Endothelial cell of umbilical vein (primary cell): ENCODE results near the gene IER3IP1.
"Not testable (repeated sequence)": the region's sequence is repeated elsewhere in the genome, so short reads cannot be mapped to it uniquely, and the experiment has no call there.

ENCODE experiments used
- MYC ChIP-seq: IDR thresholded peaks from one replicate; pipeline ENCODE4 v1.6.1; 2011; ENCODE audit warnings: mild to moderate bottlenecking, low read depth, low read length
- POLR2A ChIP-seq: IDR thresholded peaks from 2 replicates; pipeline ENCODE4 v1.6.1; 2012; ENCODE audit warnings: low read depth, mild to moderate bottlenecking, control low read depth, low read length
- TF ChIP-seq, protein P1 (sequence below), 2 donors: IDR thresholded peaks; 1 replicate in 1 of 2; 2 replicates in 1 of 2; pipeline ENCODE4 v1.5.1; 2011; ENCODE audit warnings: low read length in 2 of 2, mild to moderate bottlenecking in 2 of 2, moderate library complexity in 2 of 2, control low read depth in 1 of 2, inconsistent platforms in 1 of 2, low read depth in 1 of 2; ENCODE audit not compliant: insufficient read depth in 1 of 2; ENCODE audit errors: extremely low read depth in 1 of 2

DNA sequence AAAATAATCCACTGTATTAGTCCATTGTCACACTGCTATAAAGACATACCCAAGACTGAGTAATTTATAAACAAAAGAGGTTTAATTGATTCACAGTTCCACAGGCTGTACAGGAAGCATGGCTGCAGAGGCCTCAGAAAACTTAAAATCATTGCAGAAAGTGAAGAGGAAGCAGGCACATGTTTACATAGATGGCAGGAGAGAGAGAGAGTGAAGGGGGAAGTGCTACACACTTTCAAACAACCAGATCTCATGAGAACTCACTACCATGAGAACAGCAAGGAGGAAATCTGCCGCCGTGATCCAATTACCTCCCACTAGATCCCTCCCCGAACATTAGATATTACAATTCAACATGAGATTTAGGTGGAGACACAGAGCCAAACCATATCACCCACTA lies 19.8 kb upstream of the IER3IP1 start:
- TF ChIP-seq, protein P1, sequence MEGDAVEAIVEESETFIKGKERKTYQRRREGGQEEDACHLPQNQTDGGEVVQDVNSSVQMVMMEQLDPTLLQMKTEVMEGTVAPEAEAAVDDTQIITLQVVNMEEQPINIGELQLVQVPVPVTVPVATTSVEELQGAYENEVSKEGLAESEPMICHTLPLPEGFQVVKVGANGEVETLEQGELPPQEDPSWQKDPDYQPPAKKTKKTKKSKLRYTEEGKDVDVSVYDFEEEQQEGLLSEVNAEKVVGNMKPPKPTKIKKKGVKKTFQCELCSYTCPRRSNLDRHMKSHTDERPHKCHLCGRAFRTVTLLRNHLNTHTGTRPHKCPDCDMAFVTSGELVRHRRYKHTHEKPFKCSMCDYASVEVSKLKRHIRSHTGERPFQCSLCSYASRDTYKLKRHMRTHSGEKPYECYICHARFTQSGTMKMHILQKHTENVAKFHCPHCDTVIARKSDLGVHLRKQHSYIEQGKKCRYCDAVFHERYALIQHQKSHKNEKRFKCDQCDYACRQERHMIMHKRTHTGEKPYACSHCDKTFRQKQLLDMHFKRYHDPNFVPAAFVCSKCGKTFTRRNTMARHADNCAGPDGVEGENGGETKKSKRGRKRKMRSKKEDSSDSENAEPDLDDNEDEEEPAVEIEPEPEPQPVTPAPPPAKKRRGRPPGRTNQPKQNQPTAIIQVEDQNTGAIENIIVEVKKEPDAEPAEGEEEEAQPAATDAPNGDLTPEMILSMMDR (IDR thresholded peaks at IDR 0.05; ENCODE audit: extremely low read depth in 1 of 2, insufficient read depth in 1 of 2, low read depth in 1 of 2, low read length in 2 of 2): not testable (repeated sequence)
- not testable (repeated sequence) for TF ChIP-seq MYC, POLR2A
